SW480 (cell line): ENCODE results near the gene TCF7L2.

ENCODE experiments used
- DNase-seq: peaks from one replicate; pipeline ENCODE4 v3.0.0-alpha.2; 2016; ENCODE audit warnings: low spot score

Gene TCF7L2

GRCh38 chr10:113179265-113179664 is 229.2 kb downstream of the TCF7L2 start:
- no peak for DNase-seq

DNA sequence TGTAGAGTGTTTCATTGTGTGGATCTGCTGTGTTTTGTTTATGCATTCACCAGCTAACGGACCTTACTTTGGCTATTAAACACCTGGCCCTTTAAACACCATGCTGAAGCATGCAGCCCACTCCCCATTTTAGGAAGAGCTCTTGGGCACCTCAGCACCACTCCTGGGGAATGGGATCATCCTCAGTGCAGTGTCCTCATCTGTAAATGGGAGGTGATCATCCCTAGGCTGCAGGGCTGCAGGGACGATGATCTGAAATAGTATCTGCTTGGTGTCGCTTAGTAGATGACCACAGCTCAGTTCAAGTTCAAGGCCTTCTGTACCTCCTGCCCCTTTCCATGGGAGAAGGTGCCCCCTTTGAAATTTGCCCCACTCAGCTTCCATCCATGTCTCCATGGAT is 229.9 kb downstream of the TCF7L2 start:
- DNase-seq: no peak

DNA sequence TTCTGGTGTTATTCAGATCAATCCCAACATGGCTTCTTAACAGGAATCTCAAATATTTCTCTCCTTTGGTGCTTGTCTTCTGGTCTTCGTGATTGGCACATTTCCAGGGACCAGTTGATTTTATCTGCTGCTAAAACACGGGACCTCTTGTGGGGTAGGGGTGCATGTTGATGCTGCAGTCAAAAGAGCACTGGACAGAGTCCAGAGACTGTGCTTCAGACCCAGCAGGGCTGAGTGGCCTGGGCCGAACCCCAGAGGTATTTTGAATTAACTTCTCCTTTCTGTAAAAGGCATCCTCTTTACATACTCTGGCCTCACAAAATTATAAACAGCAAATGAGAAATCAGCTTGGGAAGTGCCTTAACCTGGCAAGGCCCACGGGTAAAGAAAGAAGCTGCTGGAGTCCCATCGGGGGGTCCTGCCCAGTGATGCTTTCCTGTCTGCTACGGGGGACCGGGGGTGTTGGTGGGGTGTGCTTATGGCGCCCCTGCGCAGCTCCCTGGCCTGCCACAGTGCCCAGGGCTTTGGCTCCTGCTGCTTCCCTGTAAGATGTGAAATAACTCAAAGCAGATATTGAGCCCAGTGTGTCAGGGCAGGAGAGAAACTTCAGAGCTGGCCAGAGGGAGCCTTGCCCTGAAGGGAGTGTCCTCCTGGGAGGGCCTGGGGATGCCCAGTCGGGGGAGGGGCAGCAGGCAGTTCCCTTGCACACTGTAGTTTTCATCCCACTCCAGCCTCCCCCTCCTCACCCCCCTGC is 230.5 kb downstream of the TCF7L2 start:
- DNase-seq: no peak

DNA sequence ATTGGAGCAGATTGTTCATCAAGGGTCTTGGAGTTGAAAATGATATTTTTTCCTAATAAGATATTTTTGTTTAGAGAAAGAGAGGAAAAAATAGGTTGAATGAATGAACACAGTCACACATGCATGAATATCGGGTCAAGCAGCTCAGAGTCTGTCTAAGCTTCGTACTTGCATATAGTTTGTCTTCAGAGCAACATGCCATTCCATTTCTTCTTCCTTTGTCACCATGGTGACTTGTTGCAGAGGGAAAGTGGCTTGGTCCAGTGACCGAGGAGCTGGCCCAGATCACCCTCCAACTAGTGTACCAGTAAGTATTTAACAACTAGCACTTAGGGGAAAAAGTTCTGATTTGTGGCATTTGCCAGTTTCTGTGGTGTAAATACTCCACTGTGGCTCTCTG is 232.1 kb downstream of the TCF7L2 start:
- DNase-seq: no peak

- DNase-seq: no peak
Measured at GRCh38 chr10:113183573-113183972, 233.5 kb downstream of the TCF7L2 start.

DNA sequence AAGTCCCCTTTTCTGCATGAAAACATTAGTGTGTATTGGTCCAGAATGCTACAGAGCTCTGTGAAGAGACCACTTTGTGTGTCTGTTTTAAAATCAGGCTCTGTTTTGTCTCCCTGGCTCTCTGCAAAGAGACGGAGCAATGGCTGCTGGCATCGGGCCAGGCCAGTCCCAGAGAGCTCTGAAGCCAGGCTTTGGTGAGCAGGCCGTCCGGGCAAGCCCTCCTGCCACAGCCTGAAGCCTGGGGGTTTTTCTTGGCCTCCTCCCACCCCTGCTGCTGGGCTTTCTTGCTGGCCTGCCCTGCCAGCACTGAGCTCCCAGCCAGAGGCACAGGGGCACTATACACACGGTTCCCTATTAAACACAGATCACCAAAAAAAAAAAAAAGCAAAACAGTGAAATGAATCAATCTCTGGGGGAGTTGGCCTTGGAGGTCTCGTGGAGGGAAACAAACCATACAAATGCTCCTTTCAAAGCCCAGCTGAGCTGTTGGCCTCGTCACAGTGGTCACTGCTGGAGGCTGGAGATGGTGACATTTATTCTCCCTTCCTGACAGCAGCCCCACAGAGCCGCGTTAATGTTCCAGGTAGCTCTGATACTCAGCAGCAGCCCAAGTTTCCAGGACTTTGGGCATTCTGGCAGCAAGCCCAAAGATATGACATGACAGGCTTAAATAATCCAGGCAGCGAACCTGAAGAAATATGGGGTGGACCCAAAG is 237.2 kb downstream of the TCF7L2 start:
- DNase-seq: no peak

DNA sequence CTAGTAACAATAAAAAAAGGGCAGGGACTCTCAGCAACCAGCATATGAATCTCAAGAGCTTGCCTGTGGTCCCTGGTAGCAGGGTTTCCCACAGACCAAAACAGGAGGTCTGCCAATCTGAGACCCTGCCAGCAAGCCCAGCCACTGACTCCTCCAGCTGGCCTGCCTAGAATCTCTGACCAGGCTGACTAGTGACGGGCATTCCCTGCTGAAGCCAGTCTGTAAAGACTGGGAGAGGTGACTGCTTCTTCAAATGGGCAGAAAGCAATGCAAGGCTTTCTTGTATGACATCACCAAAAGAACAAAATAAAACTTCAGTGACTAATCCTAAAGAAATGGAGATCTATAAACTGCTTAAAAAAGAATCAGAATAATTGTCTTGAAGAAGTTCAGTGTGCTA is 249.4 kb downstream of the TCF7L2 start:
- no peak for DNase-seq

DNA sequence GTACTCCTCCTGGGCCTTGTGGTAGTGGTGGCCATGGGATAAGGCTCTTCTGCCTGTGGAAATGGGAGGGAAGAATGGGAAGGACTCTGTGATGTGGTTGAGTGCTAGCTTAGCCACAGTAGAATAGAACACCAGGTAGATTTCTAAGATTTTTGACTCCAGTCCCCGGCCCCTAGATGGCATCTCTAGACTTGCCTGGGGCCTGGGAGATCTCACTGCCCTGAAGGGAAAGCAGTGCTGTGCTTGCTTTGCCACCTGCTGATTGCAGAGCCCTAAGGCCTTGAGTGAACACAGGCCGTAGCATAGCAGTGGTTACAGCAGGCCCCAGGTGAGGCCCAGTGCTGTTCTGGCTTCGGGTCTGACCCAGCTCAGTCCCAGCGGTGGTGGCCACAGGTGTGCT is 252.0 kb downstream of the TCF7L2 start:
- DNase-seq: no peak

- DNase-seq: no peak
Measured at GRCh38 chr10:113207924-113208323, 257.9 kb downstream of the TCF7L2 start.

DNA sequence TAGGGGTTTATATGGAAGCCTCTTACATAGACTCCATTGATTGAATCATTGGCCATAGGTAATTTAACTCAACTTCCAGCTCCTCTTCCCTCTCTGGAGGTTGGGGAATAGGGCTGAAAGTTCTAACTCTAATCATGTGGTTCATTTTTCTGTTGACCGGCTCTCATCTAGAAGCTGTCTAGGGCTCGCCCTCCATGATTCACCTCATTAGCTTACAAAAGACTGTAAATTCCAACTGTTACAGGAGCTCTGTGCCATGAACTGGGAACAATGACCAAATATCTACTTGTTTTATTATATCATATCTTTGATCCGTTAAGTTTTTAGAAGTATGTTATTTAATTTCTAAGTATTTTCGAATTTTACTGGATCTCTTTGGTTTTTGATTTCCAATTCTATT is 263.0 kb downstream of the TCF7L2 start:
- no peak for DNase-seq

- DNase-seq: no peak
Measured at GRCh38 chr10:113214331-113214730, 264.3 kb downstream of the TCF7L2 start.

GRCh38 chr10:113216102-113216501 is 266.1 kb downstream of the TCF7L2 start:
- peak; percentile 7 for DNase-seq
